GM04504 (cell line): ENCODE results near the gene UTF1.
"Not testable (repeated sequence)": the region's sequence is repeated elsewhere in the genome, so short reads cannot be mapped to it uniquely, and the experiment has no call there.

Experiments used
- DNase-seq: peaks from one replicate; pipeline ENCODE4 v3.0.0-alpha.2; 2012; ENCODE audit warnings: low read depth

The UTF1 gene

DNA sequence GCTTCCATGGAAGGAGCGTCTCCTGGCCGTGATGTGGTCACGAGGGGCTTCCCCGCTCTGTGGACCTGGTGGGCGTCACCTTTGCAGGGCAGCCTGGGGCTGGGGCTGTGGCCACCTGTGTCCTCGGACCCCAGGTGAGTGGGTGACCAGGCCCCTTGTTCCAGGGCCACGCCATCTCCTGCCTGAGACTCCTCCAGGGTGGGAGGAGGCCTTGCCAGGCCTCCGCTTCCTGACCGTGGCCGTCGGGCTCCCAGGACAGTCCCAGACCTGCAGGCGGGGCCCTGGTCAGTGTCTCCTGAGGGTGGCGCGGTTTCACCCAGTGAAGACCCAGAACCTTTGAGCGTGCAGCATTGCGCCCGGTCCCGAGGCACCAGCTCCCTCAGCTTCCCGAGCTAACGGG lies 20.4 kb upstream of the UTF1 start:
- no peak for DNase-seq

DNA sequence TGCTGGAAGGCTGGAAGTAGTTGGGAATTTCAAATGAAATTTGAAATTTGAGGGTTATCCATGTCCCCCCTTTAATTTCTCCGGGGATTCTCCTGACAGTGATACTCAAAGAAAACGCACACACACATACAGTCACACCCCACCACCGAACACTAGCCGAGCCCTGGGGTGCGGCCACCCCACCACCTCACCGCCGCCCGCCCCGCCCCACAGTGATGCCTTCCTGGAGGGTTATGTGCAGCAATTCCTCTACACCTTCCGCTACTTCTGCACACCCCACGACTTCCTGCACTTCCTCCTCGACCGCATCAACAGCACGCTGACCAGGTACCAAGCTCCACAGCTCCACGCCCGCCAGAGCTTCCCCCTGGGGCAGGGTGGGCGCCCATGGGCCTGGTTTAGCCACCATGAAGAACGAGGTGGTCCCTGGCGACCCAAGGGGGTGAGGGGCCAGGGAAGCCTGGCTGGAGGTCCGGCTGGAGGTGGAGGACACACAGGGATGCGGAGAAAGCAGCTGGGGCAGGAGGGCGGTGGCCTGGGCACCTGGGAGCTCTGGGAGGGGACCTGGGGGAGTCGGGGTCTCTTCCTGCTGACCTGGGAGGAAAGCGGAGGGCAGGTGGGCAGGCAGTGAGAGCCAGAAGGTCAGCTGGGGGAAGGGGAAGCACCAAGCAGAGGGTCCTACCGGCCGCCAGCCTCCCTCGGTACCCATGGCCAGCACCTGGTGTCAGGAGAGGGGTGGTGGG lies 19.4 kb upstream of the UTF1 start:
- no peak for DNase-seq

DNA sequence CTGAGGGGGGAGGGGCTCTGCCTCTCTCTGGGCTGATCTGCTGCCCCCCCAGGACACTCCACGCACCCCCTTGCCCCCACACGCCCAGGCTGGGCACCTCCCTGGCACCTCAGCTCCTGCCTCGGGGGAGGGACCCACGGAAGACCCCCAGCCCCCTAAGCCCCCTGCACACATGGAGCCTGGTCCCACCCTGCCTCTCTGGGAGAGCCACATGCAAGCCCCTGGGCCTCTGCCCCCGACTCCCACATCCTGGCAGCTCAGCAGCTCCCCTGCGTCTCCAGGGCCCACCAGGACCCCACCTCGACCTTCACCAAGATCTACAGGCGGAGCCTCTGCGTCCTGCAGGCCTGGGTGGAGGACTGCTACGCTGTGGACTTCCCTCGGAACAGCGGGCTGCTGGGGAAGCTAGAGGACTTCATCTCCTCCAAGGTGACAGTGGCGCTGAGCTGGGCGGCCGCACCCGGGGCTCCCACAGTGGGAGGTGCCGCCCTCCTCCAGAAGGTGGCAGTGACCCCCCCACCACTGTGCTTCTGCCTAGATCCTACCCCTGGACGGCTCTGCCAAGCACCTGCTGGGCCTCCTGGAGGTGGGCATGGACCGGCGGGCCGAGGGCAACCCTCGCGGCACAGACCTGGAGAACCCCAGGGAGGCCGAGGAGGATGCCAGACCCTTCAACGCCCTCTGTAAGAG lies 18.7 kb upstream of the UTF1 start:
- DNase-seq = no peak

DNA sequence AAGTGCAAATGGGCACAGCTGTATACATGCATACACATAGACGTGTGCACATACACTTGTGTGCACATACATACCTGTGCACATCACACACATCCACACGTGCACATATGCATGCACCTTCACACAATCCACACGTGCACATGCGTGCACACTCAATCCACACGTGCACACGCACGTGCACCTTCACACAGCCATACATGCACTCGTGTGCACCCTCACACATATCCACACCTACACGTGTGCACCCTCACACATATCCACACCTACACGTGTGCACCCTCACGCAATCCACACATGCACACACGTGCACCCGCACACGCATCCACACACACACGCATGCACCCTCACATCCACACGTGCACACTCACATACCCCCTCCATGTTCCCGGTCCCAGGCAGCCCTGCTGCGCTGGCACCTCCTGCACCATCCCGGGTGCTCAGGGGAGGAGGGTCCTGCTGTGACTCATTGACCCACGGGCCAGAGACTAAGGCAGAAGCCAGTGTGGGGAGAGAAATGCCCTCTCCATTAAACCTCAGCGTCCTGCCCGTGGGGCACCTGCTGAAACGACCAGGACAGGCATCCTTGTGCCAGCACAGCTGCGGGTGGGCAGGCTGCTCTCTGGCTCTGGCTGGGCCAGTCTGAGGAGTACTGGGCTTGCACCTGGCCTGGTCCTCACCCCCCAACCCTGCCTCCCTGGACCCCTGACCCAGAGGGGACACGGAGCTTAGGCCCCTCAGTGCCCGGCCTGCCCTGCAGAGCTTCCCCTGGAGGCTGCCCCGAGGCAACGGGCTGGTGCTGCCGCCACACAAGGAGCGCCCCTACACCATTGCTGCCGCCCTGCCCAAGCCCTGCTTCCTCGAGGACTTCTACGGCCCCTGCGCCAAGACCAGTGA lies 17.8 kb upstream of the UTF1 start:
- no peak for DNase-seq

DNA sequence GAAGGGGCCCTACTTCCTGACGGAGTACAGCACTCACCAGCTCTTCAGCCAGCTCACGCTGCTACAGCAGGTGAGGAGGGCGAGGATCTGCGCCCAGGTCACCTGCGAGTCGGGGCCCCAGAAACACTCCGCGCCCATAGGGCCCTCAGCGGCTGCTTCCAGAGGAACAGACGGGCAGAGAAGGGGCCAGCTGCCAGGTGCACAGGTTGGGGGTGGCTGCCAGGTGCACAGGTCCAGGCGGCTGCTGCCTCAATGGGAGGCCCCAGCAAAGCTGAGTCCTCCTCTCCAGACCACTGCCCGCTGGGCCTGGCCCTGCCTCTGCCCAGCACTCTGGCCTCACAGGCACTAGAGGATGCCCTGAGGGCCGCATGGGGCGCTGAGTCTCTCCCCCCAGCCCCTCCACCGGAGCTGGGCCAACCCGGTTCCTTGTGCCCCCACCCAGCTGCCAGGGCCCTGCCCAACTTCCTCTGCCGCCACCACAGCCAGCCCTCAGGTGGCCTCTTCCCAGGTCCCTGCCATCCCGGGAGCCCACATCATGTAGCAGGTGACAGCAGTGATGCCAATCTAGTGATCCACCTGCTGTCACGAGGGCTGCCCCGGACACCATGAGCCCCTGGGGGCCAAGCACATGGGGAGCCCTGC lies 17.0 kb upstream of the UTF1 start:
- DNase-seq = no peak

DNA sequence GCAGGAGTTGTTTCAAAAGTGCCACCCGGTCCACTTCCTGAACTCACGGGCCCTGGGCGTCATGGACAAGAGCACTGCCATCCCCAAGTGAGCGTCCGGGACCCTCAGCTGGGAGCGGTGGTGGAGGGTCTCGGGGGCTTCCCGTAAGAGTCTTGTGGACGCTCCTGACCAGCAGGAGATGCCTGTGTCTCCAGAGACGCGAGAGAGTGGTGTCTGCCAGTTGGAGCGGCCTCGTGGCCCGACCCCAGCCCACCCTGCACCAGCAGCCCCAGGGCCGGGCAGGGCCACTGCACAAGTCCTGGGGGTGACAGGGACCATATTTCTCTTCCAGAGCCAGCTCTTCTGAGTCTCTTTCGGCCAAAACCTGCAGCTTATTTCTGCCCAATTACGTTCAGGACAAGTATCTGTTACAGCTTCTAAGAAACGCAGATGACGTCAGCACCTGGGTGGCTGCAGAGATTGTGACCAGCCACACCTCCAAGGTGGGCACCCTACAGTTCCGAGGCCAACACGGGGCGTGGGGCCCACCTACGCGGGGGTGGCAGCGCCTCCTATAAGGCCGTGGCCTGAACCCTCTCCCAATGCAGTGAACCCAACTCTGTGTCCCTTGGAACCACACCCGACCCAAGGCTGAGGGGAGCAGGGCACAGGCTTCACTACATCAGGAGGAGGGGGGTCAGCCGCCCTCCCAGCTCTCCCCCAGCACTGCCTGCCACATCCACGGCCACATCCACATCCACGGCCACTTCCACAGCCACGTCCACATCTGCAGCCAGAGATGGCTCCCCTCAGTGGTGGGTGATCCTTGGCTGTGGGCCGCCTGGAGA lies 16.2 kb upstream of the UTF1 start:
- DNase-seq = no peak

DNA sequence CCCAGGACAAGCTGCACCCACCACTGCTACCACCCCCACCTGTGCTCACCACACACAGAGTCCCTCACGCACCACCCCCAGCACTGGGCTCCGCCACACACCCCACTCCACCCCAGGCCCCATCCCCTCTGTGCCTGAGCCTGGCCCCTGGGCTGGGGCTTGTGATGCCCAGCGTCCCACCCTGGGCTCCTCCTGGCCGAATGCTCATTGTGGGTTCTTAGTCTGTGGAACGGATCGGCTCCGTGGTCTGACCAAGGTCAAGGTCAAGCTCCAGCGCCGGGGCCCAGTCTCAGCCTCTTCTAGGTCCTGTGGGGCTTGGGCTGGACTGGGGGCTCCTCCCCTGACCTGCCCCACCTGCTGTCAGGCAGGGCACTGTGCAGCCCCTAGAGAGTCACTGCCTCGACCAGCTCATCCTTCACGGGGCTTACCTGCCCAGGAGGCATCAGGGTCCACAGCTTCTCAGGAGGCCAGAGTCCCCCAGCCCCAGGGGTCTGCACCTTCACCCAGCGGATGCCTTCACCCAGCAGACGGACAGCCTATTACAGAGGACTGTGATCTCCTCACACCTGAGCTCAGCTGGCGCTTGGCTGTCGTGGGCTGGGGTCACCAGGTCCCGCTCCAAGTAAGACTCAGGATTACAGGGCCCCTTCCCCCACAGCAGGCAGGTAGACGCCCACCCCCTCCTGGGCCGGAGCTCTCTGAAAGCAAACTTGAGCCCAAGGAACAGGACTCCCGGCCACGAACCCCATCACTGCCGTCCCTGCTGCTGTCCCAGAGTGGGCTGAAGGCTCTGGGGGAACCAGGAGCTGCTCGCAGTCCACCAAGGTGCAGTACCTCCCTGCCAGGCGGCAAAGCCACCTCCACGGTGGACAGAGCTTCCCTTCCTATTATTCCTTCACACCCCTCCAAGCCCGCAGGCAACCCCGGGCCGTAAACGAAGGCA lies 15.3 kb upstream of the UTF1 start:
- no peak for DNase-seq

DNA sequence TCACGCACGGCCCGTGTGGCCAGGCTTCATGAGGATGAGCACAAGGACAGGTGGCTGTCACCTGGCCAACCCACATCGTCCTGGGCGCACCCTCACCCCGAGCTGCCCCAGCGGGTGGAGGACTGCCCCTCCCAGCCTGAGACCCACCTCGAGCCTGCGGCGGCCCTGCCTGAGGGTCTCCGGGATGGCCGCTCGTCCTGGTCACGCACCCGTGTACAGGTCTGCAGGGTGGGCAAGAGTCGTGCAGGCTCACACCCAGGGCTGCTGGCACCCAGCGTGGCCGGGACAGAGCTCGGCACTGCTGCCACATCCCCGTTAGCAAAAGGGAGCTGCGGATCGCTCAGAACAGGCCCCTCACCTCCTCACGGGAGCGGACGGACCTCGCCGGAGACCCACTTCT lies 14.4 kb upstream of the UTF1 start:
- no peak for DNase-seq

DNA sequence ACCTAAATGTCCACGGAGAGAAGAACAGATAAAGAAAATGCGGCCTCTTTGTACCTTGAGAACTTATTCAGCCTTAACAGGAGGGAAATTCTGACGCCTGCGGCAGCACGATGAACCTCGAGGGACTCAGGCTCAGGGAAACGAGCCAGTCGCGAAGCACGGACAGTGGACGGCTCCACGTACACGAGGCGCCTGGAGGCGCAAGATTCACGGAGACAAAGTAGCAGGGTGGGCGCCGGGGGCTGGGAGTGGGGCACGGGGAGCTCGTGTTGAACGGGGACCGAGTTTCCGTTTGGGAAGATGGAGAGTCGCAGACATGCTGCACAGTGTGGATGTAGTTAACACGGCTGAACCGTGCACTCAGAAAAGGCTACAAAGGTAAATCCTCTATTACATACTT lies 13.2 kb upstream of the UTF1 start:
- DNase-seq = no peak

DNA sequence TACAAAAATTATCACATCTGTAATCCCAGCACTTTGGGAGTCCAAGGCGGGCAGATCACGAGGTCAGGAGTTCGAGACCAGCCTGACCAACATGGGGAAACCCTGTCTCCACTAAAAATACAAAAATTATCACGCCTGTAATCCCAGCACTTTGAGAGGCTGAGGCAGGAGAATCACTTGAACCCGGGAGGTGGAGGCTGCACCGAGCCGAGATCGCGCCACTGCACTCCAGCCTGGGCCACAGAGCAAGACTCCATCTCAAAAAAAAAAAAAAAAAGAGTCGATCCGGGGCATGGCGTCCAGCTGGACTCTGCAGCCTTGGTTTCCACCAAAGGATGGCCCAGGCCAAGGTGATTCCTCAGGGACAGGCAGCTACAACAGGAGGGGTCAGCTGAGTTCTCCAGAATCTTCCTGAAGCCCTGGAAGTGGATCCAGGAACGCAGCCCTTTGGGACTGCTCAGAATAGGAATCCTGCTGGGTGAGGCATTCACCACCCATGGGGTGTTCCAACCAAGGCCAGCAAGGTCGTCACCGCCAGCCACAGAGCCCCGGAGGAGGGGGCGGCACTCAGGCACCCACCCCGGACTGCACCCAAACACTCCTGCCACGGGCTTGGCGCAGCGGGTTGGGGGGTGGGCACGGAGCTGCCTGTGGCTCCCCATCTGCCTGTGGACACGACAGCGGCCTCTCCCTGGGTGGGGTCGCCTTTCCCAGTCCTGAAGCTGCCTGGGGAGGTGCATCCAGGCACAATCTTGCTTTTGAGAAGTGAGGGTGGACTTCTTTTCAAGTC lies 12.0 kb upstream of the UTF1 start:
- DNase-seq = no peak

DNA sequence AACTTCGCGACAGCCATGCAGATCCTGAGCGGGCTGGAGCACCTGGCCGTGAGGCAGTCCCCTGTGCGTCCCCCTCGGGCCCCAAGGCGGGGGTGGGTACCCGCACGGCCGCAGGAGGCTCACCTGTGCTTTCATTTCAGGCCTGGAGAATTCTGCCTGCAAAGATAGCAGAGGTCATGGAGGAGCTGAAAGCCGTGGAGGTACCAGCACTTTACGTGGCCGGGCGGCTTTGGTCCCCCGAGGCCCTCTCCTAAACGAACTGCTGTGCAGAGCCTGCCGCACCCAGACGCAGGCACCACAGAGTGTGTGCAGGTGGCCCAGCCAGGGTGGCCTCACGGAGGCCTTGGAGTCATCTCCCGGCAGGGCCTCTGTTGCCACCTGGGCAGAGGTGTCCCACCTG lies 11.1 kb upstream of the UTF1 start:
- DNase-seq = no peak

DNA sequence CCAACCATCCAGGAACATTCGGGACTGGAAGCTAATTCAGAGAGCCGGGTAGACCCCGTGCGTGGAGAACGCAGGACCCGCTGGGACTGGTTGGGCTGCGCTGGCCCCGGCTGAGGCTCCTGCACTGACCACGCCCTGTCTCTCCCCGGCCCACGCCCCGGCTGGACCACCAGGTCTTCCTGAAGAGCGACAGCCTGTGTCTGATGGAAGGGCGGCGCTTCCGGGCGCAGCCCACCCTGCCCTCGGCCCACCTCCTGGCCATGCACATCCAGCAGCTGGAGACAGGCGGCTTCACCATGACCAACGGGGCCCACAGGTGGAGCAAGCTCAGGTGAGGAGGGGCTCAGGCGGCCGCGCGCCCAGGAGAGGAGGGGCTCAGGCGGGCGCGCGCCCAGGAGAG lies 10.2 kb upstream of the UTF1 start:
- DNase-seq = no peak

DNA sequence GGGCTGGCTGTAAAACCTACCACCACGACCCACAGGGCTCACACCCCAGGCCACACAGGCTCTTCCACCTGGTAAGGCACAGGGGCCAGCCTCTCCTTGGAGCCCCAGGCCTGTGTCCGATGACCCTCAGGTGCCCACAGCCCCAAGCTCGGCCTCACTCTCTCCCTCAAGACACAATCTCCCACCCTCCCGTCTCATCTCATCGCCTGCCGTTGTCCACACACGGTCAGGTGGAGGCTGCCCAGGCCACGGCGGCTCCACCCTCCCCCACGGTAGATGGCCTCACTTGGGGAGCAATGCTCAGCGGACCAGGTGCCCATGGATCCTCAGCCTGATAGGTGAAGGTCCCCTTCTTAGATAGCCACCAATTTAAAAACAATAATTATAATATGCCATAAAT lies 8.7 kb upstream of the UTF1 start:
- no peak for DNase-seq

DNA sequence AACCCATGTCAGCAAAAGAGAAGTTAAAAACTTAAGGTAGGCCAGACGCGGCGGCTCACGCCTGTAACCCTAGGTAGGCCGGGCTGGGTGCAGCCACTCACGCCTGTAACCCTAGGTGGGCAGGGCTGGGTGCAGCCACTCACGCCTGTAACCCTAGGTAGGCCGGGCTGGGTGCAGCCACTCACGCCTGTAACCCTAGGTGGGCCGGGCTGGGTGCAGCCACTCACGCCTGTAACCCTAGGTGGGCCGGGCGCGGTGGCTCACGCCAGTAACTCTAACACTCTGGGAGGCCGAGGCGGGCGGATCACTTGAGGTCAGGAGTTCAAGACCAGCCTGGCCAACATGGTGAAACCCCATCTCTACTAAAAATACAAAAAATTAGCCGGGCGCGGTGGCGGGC lies 8.3 kb upstream of the UTF1 start:
- DNase-seq = not testable (repeated sequence)

DNA sequence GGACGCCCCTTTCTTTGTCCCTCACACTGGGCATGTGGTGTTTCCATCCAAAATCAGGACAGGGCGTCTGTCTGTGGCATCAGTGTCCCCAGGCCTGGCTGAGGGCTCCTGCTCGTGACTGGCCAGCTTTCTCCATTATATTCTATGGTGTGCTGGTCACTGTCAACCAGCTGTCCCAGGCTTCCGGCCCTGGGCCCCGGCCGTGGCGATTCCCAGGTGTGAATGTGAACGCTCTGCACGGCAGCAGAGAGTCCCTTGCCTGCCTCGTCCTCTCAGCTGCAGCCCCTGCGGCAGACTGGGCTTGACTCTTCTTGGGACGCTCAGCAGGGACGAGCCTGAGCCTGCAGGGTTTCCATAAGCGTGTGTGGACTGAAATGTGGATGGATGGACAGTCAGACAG lies 5.9 kb upstream of the UTF1 start:
- DNase-seq = no peak

DNA sequence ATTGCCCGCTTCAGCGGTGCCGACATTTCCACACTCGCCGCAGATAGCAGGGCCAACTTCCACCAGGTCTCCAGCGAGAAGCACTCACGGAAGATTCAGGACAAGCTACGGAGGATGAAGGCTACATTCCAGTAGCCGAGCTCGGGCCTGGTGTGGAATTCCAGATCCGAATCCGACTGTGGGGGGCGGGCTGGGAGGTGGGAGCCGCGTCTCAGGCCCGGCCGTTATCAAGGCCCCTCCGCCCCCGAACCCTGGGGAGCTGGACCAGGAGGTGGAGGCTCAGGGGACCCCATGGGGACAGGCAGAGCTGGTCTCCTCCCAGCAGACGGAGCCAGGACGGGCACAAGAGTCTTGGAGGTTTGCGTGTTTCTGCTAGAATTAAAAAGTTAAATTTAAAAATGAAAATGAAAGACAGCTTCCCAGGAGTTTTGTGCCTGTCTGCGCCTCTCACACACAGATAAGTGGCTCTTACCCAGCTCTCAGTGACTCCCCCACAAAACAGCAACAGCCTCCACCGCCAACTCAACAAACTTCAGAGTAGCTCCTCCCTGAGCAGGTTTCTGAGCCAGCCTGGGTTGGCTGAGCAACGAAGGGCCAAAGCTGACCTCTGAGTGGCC lies 5.2 kb upstream of the UTF1 start:
- DNase-seq = no peak

DNA sequence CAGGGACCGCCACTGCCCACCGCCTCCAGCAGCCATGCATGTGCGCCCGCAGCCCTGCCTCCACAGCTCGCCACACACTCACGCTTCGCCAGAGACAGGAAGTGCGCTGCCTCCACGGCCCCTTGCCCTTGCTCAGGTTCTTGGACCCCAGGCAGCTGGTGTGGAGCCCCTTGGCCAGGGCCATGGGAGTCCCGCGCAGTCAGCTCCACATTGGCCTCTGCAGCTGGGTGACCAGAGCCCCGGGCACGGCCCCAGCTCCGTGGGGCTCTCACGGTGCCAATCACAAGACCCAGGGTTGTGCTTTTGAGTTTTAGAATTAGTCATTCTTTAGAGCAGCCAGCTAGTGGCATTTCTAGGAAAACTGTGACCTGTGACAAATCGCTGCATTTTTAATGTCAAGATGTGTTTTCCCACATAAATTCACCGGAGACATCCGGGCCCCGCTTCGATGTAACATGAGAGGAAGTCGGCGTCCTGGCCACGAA lies 4.3 kb upstream of the UTF1 start:
- DNase-seq = no peak

DNA sequence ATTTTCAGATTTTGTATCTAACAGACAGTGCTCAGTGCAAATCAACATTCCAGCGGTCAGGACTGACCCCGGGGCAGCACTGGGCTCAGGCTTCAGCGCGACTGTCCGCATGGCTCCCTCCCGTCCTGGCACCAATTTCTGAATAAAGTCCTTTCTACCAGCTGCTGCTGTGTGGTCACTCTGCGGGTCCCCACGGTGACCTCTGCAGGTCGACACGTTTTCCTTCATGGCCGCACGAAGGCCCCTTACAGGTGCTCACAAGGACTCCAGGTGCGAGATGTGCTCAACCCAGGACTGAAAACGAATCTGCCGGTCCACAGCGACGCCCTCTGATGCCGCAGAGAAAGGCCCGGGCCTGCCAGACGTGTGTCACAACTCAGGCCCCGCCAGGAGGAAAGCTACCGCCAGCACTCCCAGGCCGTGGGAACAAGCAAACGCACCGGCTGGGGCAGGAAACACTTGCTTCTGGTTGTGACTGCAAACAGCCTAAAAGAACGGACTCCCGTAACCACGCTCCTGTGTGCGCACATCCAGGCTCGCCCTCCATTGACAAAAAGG lies 3.7 kb upstream of the UTF1 start:
- DNase-seq = no peak

DNA sequence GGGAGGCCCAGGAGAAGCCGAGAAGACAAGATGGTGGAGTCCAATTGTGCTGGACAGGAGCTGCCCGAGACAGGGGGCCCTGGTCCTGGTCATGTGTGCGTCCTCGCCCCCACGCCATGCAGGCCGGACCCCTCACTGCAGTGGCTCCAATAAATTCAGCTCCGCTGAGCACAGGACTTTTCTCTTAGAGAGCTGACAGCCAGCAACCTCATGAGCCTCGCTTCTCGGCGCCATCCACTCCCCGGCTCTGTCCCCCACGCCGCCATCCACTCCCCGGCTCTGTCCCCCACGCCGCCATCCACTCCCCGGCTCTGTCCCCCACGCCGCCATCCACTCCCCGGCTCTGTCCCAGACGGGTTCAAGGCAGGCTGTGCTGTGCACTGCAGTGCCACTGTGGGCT lies 2.8 kb upstream of the UTF1 start:
- DNase-seq = no peak
